Smooth muscle cell (in vitro differentiated cells): Measurements from ENCODE around the gene FASN. TPM values are rescaled to one million over a fixed set of nuclear protein-coding genes. Genes with fewer than 3 reads are reported as not detected.

Experiments
- DNase-seq: peaks from one replicate; lab custom pipeline; 2025; ENCODE audit not compliant: unreplicated experiment; lab: John Stamatoyannopoulos, UW
- H2AFZ ChIP-seq: fragments of 200-600 bp; sonication (generic); 2 replicates; pipeline ENCODE4 v1.6.0; 2016; ENCODE audit warnings: antibody characterized with exemption, low read depth, mild to moderate bottlenecking
- H3F3A ChIP-seq: fragments of 200-600 bp; sonication (generic); 2 replicates; pipeline ENCODE4 v1.6.0; 2017; ENCODE audit warnings: antibody characterized with exemption, low read depth
- H3K27ac ChIP-seq: fragments of 200-600 bp; sonication (generic); 2 replicates; pipeline ENCODE4 v1.5.1; 2016; ENCODE audit warnings: low read depth, mild to moderate bottlenecking
- H3K27me3 ChIP-seq: fragments of 200-600 bp; sonication (generic); 2 replicates; pipeline ENCODE4 v1.6.1; 2016; ENCODE audit warnings: low read depth, mild to moderate bottlenecking
- H3K36me3 ChIP-seq: fragments of 200-600 bp; sonication (generic); 2 replicates; pipeline ENCODE4 v1.5.1; 2016; ENCODE audit warnings: low read depth
- H3K4me1 ChIP-seq: fragments of 200-600 bp; sonication (generic); 2 replicates; pipeline ENCODE4 v1.5.1; 2016; ENCODE audit warnings: low read depth
- H3K4me2 ChIP-seq: fragments of 200-600 bp; sonication (generic); 2 replicates; pipeline ENCODE4 v1.6.0; 2016; ENCODE audit warnings: mild to moderate bottlenecking
- H3K4me3 ChIP-seq: fragments of 200-600 bp; sonication (generic); 2 replicates; pipeline ENCODE4 v1.5.1; 2016; ENCODE audit warnings: mild to moderate bottlenecking
- H3K79me2 ChIP-seq: fragments of 200-600 bp; sonication (generic); 2 replicates; pipeline ENCODE4 v1.6.0; 2016; ENCODE audit warnings: low read depth, mild to moderate bottlenecking
- H3K9ac ChIP-seq: fragments of 200-600 bp; sonication (generic); 2 replicates; pipeline ENCODE4 v1.6.0; 2016; ENCODE audit warnings: low read depth
- H3K9me3 ChIP-seq: fragments of 200-600 bp; sonication (generic); replicated peaks from 2 replicates; pipeline ENCODE4 v1.5.1; 2016; ENCODE audit warnings: low read depth
- H4K20me1 ChIP-seq: fragments of 200-600 bp; sonication (generic); 2 replicates; pipeline ENCODE4 v1.6.0; 2016; ENCODE audit warnings: low read depth
- CTCF ChIP-seq: fragments of 200-600 bp; sonication (generic); IDR thresholded peaks from 2 replicates; pipeline ENCODE4 v1.5.1; 2017; ENCODE audit warnings: borderline replicate concordance, mild to moderate bottlenecking, antibody characterized with exemption; ENCODE audit not compliant: insufficient read depth, poor library complexity, severe bottlenecking
- WGBS: methylation state at CpG from one replicate; pipeline ENCODE4 v1.1.7; 2016; ENCODE audit warnings: low lambda C conversion rate; 5-methylcytosine and 5-hydroxymethylcytosine counted together
- polyA plus RNA-seq: library from polyadenylated mRNA; unstranded; fragments of >200 nt; fragmentation: Nextera tagmentation; extraction: Ambion mirVana; gene quantifications from 2 replicates; pipeline ENCODE4 v1.2.1, GENCODE V29; 2016
- total RNA-seq: library from RNA; depleted of rRNA; stranded (reverse); fragments of >200 nt; gene quantifications from 2 replicates; pipeline ENCODE4 v1.2.3, GENCODE V29; 2014

The FASN gene
- total and polyA plus RNA-seq, 2 experiments from 2014 or later, result 46.6 to 49.3 TPM

- Histone ChIP-seq H4K20me1 (peaks cover 7% of the 10 kb centered on the region), H3K4me1 (peaks cover 16% of the 10 kb centered on the region), H2AFZ (no peak overlapping the region), H3K9ac (no peak overlapping the region), H3F3A (no peaks in the 10 kb centered on the region), H3K4me3 (no peak overlapping the region), H3K4me2 (no peak overlapping the region), H3K27ac (no peak overlapping the region), H3K9me3 (no peaks in the 10 kb centered on the region), H3K79me2 (peaks cover 23% of the 10 kb centered on the region), H3K27me3 (no peaks in the 10 kb centered on the region), H3K36me3 (no peaks in the 10 kb centered on the region)
- WGBS, result 92% methylated on average over 8 of the region's 8 CpGs
- DNase-seq, result no peak
- TF ChIP-seq CTCF, result no peak
These were observed 48.9 kb downstream of the FASN start for GRCh38 chr17:82049106-82049505.

- Histone ChIP-seq H3K4me1 (peaks cover 16% of the 10 kb centered on the region), H3F3A (no peaks in the 10 kb centered on the region), H3K36me3 (no peaks in the 10 kb centered on the region), H3K9ac (no peak overlapping the region), H3K79me2 (peaks cover 22% of the 10 kb centered on the region), H2AFZ (no peak overlapping the region), H3K4me2 (no peak overlapping the region), H3K9me3 (no peaks in the 10 kb centered on the region), H3K27me3 (no peaks in the 10 kb centered on the region), H3K4me3 (no peak overlapping the region), H4K20me1 (peaks cover 7% of the 10 kb centered on the region), H3K27ac (no peak overlapping the region)
- 98% methylated on average over 10 of the region's 20 CpGs for WGBS
- TF ChIP-seq CTCF, result no peak
- no peak for DNase-seq
These were observed 49.5 kb downstream of the FASN start for GRCh38 chr17:82048571-82048971.

GRCh38 chr17:82047914-82048570 is 50.0 kb downstream of the FASN start:
- no peak overlapping the region for H3K4me2 ChIP-seq
- peaks cover 16% of the 10 kb centered on the region for H3K79me2 ChIP-seq
- peaks cover 14% of the 10 kb centered on the region for H3K4me1 ChIP-seq
- H2AFZ ChIP-seq, result no peak overlapping the region
- no peaks in the 10 kb centered on the region for H3K9me3 ChIP-seq
- peaks cover 7% of the 10 kb centered on the region for H4K20me1 ChIP-seq
- H3K27me3 ChIP-seq, result no peaks in the 10 kb centered on the region
- H3K36me3 ChIP-seq, result no peaks in the 10 kb centered on the region
- no peak overlapping the region for H3K27ac ChIP-seq
- H3K4me3 ChIP-seq, result no peak overlapping the region
- no peaks in the 10 kb centered on the region for H3F3A ChIP-seq
- TF ChIP-seq CTCF, result no peak
- 96% methylated on average over 25 of the region's 25 CpGs for WGBS
- DNase-seq, result no peak
- no peak overlapping the region for H3K9ac ChIP-seq

GRCh38 chr17:82047379-82047778 is 50.7 kb downstream of the FASN start:
- Histone ChIP-seq H2AFZ (no peak overlapping the region), H3K79me2 (peaks cover 10% of the 10 kb centered on the region), H4K20me1 (peaks cover 2% of the 10 kb centered on the region), H3K4me1 (peaks cover 7% of the 10 kb centered on the region), H3F3A (no peaks in the 10 kb centered on the region), H3K27me3 (no peaks in the 10 kb centered on the region), H3K36me3 (no peaks in the 10 kb centered on the region), H3K27ac (no peak overlapping the region), H3K9ac (no peak overlapping the region), H3K9me3 (no peaks in the 10 kb centered on the region), H3K4me3 (no peak overlapping the region), H3K4me2 (no peak overlapping the region)
- no peak for DNase-seq
- no peak for TF ChIP-seq CTCF
- WGBS, result 96% methylated on average over 24 of the region's 24 CpGs
